WTC11 (cell line): Measurements from ENCODE around the gene ROS1. TPM values are rescaled to one million over a fixed set of nuclear protein-coding genes. Genes with fewer than 3 reads are reported as not detected.

Source experiments
- ATAC-seq: fragments of 200-7000 bp; cut with Tn5 transposase; 2 replicates; pipeline ENCODE4 v1.10.0; 2021; ENCODE audit warnings: mild to moderate bottlenecking, moderate library complexity
- CTCF ChIA-PET: fragments of 300-600 bp; sonication (Branson Sonifier 250); formaldehyde crosslinking; loops from one replicate; lab custom pipeline; 2021; ENCODE audit warnings: antibody characterized with exemption; lab: Charles Lee
- POLR2A ChIA-PET: fragments of 350-600 bp; sonication (Branson Sonifier 250); formaldehyde crosslinking; loops from one replicate; lab custom pipeline; 2021; ENCODE audit warnings: antibody characterized with exemption; lab: Charles Lee
- DNase-seq: peaks from one replicate; pipeline ENCODE4 v3.0.0; 2021; ENCODE audit warnings: low spot score
- H3K27ac Mint-ChIP-seq: 2 replicates; pipeline ENCODE4 v1.8.0; 2021; ENCODE audit warnings: mixed read lengths
- H3K27me3 Mint-ChIP-seq: 2 replicates; pipeline ENCODE4 v1.8.0; 2021; ENCODE audit warnings: low read depth, mild to moderate bottlenecking, moderate library complexity, mixed read lengths
- H3K36me3 Mint-ChIP-seq: 2 replicates; pipeline ENCODE4 v1.8.0; 2021; ENCODE audit warnings: mixed read lengths
- H3K4me1 Mint-ChIP-seq: 2 replicates; pipeline ENCODE4 v1.8.0; 2022; ENCODE audit warnings: mixed read lengths
- H3K4me3 Mint-ChIP-seq: 2 replicates; pipeline ENCODE4 v1.8.0; 2021; ENCODE audit warnings: mild to moderate bottlenecking, moderate library complexity, mixed read lengths
- H3K9me3 Mint-ChIP-seq: 2 replicates; pipeline ENCODE4 v1.8.0; 2021; ENCODE audit warnings: mixed read lengths
- AR ChIP-seq: fragments of 250-450 bp; sonication (Bioruptor Pico); IDR thresholded peaks from 2 replicates; pipeline ENCODE4 v1.9.0; 2021; ENCODE audit warnings: mild to moderate bottlenecking
- ATF3 ChIP-seq: sonication (generic); formaldehyde crosslinking; conservative IDR thresholded peaks from 2 replicates; pipeline ENCODE4 v1.8.1; 2022; ENCODE audit warnings: mild to moderate bottlenecking, missing genetic modification reagents
- CBFB ChIP-seq: sonication (generic); formaldehyde crosslinking; IDR thresholded peaks from 2 replicates; pipeline ENCODE4 v1.8.1; 2022; ENCODE audit warnings: mild to moderate bottlenecking, low read depth, missing genetic modification reagents
- FOXK1 ChIP-seq: sonication (generic); formaldehyde crosslinking; IDR thresholded peaks from 2 replicates; pipeline ENCODE4 v1.8.0; 2022; ENCODE audit warnings: mild to moderate bottlenecking, moderate library complexity, missing genetic modification reagents
- FOXP1 ChIP-seq: sonication (generic); formaldehyde crosslinking; IDR thresholded peaks from 2 replicates; pipeline ENCODE4 v1.8.0; 2022; ENCODE audit warnings: missing genetic modification reagents, mild to moderate bottlenecking, moderate library complexity, borderline replicate concordance
- MYBL2 ChIP-seq: sonication (generic); formaldehyde crosslinking; IDR thresholded peaks from 2 replicates; pipeline ENCODE4 v1.8.1; 2023; ENCODE audit warnings: mild to moderate bottlenecking, moderate library complexity, missing genetic modification reagents
- PRRX2 ChIP-seq: fragments of 250-450 bp; sonication (Bioruptor Pico); IDR thresholded peaks from 2 replicates; pipeline ENCODE4 v1.8.0; 2021; ENCODE audit warnings: mild to moderate bottlenecking
- RORB ChIP-seq: fragments of 250-450 bp; sonication (Bioruptor Pico); IDR thresholded peaks from 2 replicates; pipeline ENCODE4 v1.9.0; 2021; ENCODE audit warnings: mild to moderate bottlenecking
- SMAD3 ChIP-seq: sonication (generic); formaldehyde crosslinking; IDR thresholded peaks from 2 replicates; pipeline ENCODE4 v1.8.0; 2022; ENCODE audit warnings: missing genetic modification reagents, mild to moderate bottlenecking, borderline replicate concordance
- SP1 ChIP-seq: sonication (generic); formaldehyde crosslinking; conservative IDR thresholded peaks from 2 replicates; pipeline ENCODE4 v1.8.1; 2022; ENCODE audit warnings: missing genetic modification reagents
- USF2 ChIP-seq: sonication (generic); formaldehyde crosslinking; IDR thresholded peaks from 2 replicates; pipeline ENCODE4 v1.8.1; 2023; ENCODE audit warnings: mild to moderate bottlenecking, missing genetic modification reagents, moderate library complexity
- ZBTB21 ChIP-seq: sonication (generic); formaldehyde crosslinking; IDR thresholded peaks from 2 replicates; pipeline ENCODE4 v1.8.1; 2023; ENCODE audit warnings: mild to moderate bottlenecking, missing genetic modification reagents, borderline replicate concordance
- ZNF138 ChIP-seq: sonication (generic); formaldehyde crosslinking; conservative IDR thresholded peaks from 2 replicates; pipeline ENCODE4 v1.8.1; 2022; ENCODE audit warnings: mild to moderate bottlenecking, moderate library complexity, missing genetic modification reagents
- ZNF281 ChIP-seq: sonication (generic); formaldehyde crosslinking; IDR thresholded peaks from 2 replicates; pipeline ENCODE4 v1.8.0; 2023; ENCODE audit warnings: mild to moderate bottlenecking, missing genetic modification reagents
- ZNF532 ChIP-seq: fragments of 250-450 bp; sonication (Bioruptor Pico); IDR thresholded peaks from 2 replicates; pipeline ENCODE4 v1.9.0; 2021; ENCODE audit warnings: mild to moderate bottlenecking, borderline replicate concordance
- total RNA-seq: library from RNA; stranded (reverse); gene quantifications from 3 replicates; pipeline ENCODE4 v1.2.3, GENCODE V29; 2021
- TF ChIP-seq, protein P1 (sequence below): sonication (generic); formaldehyde crosslinking; IDR thresholded peaks from 2 replicates; pipeline ENCODE4 v1.8.0; 2022; ENCODE audit warnings: mild to moderate bottlenecking, missing genetic modification reagents
- TF ChIP-seq, protein P2 (sequence below): sonication (generic); formaldehyde crosslinking; IDR thresholded peaks from 2 replicates; pipeline ENCODE4 v1.8.1; 2022; ENCODE audit warnings: mild to moderate bottlenecking, moderate library complexity, missing genetic modification reagents
- TF ChIP-seq, protein P3 (sequence below): sonication (generic); formaldehyde crosslinking; IDR thresholded peaks from 2 replicates; pipeline ENCODE4 v1.8.1; 2023; ENCODE audit warnings: mild to moderate bottlenecking, moderate library complexity, missing genetic modification reagents
- TF ChIP-seq, protein P4 (sequence below): sonication (generic); formaldehyde crosslinking; IDR thresholded peaks from 2 replicates; pipeline ENCODE4 v1.8.1; 2023; ENCODE audit warnings: mild to moderate bottlenecking, missing genetic modification reagents
- TF ChIP-seq, protein P5 (sequence below): sonication (generic); formaldehyde crosslinking; IDR thresholded peaks from 2 replicates; pipeline ENCODE4 v1.8.0; 2023; ENCODE audit warnings: missing genetic modification reagents

ROS1 gene
- total RNA-seq, 1 experiment from 2014 or later, result 0.02 TPM

- no peaks in the 10 kb centered on the region for H3K36me3 Mint-ChIP-seq
- H3K4me1 Mint-ChIP-seq, result peaks cover 15% of the 10 kb centered on the region
- no peak for ATAC-seq
- TF ChIP-seq RORB (CRISPR knock-in tag) (no peak), ZBTB21 (no peak), ZNF138 (CRISPR knock-in tag) (no peak), SP1 (CRISPR knock-in tag) (no peak), CBFB (CRISPR knock-in tag) (no peak), SMAD3 (CRISPR knock-in tag) (no peak), AR (no peak), PRRX2 (no peak), USF2 (CRISPR knock-in tag) (no peak), ZNF281 (CRISPR knock-in tag) (no peak), FOXP1 (CRISPR knock-in tag) (no peak), ZNF532 (CRISPR knock-in tag) (no peak), ATF3 (CRISPR knock-in tag) (no peak), FOXK1 (CRISPR knock-in tag) (no peak), MYBL2 (CRISPR knock-in tag) (no peak)
- TF ChIP-seq, protein P1, sequence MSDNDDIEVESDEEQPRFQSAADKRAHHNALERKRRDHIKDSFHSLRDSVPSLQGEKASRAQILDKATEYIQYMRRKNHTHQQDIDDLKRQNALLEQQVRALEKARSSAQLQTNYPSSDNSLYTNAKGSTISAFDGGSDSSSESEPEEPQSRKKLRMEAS, result no peak
- TF ChIP-seq, protein P2, sequence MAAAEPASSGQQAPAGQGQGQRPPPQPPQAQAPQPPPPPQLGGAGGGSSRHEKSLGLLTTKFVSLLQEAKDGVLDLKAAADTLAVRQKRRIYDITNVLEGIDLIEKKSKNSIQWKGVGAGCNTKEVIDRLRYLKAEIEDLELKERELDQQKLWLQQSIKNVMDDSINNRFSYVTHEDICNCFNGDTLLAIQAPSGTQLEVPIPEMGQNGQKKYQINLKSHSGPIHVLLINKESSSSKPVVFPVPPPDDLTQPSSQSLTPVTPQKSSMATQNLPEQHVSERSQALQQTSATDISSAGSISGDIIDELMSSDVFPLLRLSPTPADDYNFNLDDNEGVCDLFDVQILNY (CRISPR knock-in tag), result no peak
- TF ChIP-seq, protein P3, sequence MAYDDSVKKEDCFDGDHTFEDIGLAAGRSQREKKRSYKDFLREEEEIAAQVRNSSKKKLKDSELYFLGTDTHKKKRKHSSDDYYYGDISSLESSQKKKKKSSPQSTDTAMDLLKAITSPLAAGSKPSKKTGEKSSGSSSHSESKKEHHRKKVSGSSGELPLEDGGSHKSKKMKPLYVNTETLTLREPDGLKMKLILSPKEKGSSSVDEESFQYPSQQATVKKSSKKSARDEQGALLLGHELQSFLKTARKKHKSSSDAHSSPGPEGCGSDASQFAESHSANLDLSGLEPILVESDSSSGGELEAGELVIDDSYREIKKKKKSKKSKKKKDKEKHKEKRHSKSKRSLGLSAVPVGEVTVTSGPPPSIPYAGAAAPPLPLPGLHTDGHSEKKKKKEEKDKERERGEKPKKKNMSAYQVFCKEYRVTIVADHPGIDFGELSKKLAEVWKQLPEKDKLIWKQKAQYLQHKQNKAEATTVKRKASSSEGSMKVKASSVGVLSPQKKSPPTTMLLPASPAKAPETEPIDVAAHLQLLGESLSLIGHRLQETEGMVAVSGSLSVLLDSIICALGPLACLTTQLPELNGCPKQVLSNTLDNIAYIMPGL (CRISPR knock-in tag), result no peak
- TF ChIP-seq, protein P4, sequence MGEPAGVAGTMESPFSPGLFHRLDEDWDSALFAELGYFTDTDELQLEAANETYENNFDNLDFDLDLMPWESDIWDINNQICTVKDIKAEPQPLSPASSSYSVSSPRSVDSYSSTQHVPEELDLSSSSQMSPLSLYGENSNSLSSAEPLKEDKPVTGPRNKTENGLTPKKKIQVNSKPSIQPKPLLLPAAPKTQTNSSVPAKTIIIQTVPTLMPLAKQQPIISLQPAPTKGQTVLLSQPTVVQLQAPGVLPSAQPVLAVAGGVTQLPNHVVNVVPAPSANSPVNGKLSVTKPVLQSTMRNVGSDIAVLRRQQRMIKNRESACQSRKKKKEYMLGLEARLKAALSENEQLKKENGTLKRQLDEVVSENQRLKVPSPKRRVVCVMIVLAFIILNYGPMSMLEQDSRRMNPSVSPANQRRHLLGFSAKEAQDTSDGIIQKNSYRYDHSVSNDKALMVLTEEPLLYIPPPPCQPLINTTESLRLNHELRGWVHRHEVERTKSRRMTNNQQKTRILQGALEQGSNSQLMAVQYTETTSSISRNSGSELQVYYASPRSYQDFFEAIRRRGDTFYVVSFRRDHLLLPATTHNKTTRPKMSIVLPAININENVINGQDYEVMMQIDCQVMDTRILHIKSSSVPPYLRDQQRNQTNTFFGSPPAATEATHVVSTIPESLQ (CRISPR knock-in tag), result no peak
- TF ChIP-seq, protein P5, sequence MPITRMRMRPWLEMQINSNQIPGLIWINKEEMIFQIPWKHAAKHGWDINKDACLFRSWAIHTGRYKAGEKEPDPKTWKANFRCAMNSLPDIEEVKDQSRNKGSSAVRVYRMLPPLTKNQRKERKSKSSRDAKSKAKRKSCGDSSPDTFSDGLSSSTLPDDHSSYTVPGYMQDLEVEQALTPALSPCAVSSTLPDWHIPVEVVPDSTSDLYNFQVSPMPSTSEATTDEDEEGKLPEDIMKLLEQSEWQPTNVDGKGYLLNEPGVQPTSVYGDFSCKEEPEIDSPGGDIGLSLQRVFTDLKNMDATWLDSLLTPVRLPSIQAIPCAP (CRISPR knock-in tag), result no peak
- TF ChIP-seq, all 79 proteins: peak for 0
- H3K27ac Mint-ChIP-seq, result no peak overlapping the region
- H3K9me3 Mint-ChIP-seq, result no peaks in the 10 kb centered on the region
- H3K4me3 Mint-ChIP-seq, result no peak overlapping the region
- DNase-seq, result no peak
- H3K27me3 Mint-ChIP-seq, result no peaks in the 10 kb centered on the region; the same call in 1 of the 2 replicates
- ChIA-PET CTCF (no interaction called here), POLR2A (interaction anchor here (0.6 kb wide), 1 partner anchor 146 kb away, joined by 3 read pairs; no protein-coding TSS in a partner anchor)
Measured at GRCh38 chr6:117411474-117411873, 14.3 kb downstream of the ROS1 start.
